ENCODE data around the gene AMPD3. TPM values are rescaled to one million over a fixed set of nuclear protein-coding genes. Genes with fewer than 3 reads are reported as not detected.

AMPD3 gene
- total RNA-seq, 2 donors from 2014 or later: 30.6 to 179 TPM

- H3K36me3 Mint-ChIP-seq (ENCODE audit: low read depth): no peaks in the 10 kb centered on the region
- H3K4me3 Mint-ChIP-seq: no peak overlapping the region
- H3K27ac Mint-ChIP-seq: peak overlapping the region; percentile 43
- H3K4me1 Mint-ChIP-seq: peaks cover 19% of the 10 kb centered on the region
- no peaks in the 10 kb centered on the region for H3K9me3 Mint-ChIP-seq
- no peak for ATAC-seq (replicated peaks)
- no peaks in the 10 kb centered on the region for H3K27me3 Mint-ChIP-seq
Observed at GRCh38 chr11:10484461-10485180, 29.6 kb downstream of the AMPD3 start.

- ATAC-seq (replicated peaks): no peak
- Mint-ChIP-seq H3K4me3 (no peak overlapping the region), H3K27ac (no peak overlapping the region), H3K36me3 (ENCODE audit: low read depth) (no peaks in the 10 kb centered on the region), H3K4me1 (peaks cover 25% of the 10 kb centered on the region), H3K27me3 (no peaks in the 10 kb centered on the region), H3K9me3 (no peaks in the 10 kb centered on the region)
Observed at GRCh38 chr11:10485646-10486045, 30.6 kb downstream of the AMPD3 start.

GRCh38 chr11:10486161-10486840, 31.2 kb downstream of the AMPD3 start:
- H3K27me3 Mint-ChIP-seq: no peaks in the 10 kb centered on the region
- no peak for ATAC-seq (replicated peaks)

GRCh38 chr11:10487002-10487647, 32.1 kb downstream of the AMPD3 start:
- Mint-ChIP-seq H3K36me3 (ENCODE audit: low read depth) (no peaks in the 10 kb centered on the region), H3K27me3 (no peaks in the 10 kb centered on the region), H3K27ac (peak overlapping the region; percentile 81), H3K9me3 (no peaks in the 10 kb centered on the region), H3K4me3 (no peak overlapping the region), H3K4me1 (peaks cover 29% of the 10 kb centered on the region)
- no peak for ATAC-seq (replicated peaks)

More at GRCh38 chr11:10486161-10486840, 31.2 kb downstream of the AMPD3 start:
- Mint-ChIP-seq H3K27ac (peak overlapping the region; percentile 81), H3K36me3 (ENCODE audit: low read depth) (no peaks in the 10 kb centered on the region), H3K9me3 (no peaks in the 10 kb centered on the region), H3K4me1 (peaks cover 25% of the 10 kb centered on the region), H3K4me3 (no peak overlapping the region)

- peak overlapping the region; percentile 81 for H3K27ac Mint-ChIP-seq
- H3K27me3 Mint-ChIP-seq: no peaks in the 10 kb centered on the region
- H3K9me3 Mint-ChIP-seq: no peaks in the 10 kb centered on the region
- H3K4me3 Mint-ChIP-seq: peak overlapping the region; percentile 29
- peaks cover 34% of the 10 kb centered on the region for H3K4me1 Mint-ChIP-seq
- H3K36me3 Mint-ChIP-seq (ENCODE audit: low read depth): no peaks in the 10 kb centered on the region
- peak; percentile 52 for ATAC-seq (replicated peaks)
Observed at GRCh38 chr11:10488121-10488933, 33.3 kb downstream of the AMPD3 start.

GRCh38 chr11:10488934-10489691, 34.0 kb downstream of the AMPD3 start:
- ATAC-seq (replicated peaks): peak; percentile 20

GRCh38 chr11:10490032-10490397, 35.0 kb downstream of the AMPD3 start:
- Mint-ChIP-seq H3K36me3 (ENCODE audit: low read depth) (no peaks in the 10 kb centered on the region), H3K27ac (peak overlapping the region; percentile 81), H3K4me3 (no peak overlapping the region), H3K4me1 (peaks cover 29% of the 10 kb centered on the region), H3K9me3 (no peaks in the 10 kb centered on the region), H3K27me3 (no peaks in the 10 kb centered on the region)
- peak; percentile 76 for ATAC-seq (replicated peaks)

More at GRCh38 chr11:10488934-10489691, 34.0 kb downstream of the AMPD3 start:
- Mint-ChIP-seq H3K27me3 (no peaks in the 10 kb centered on the region), H3K4me3 (peak overlapping the region; percentile 29), H3K36me3 (ENCODE audit: low read depth) (no peaks in the 10 kb centered on the region), H3K4me1 (peaks cover 34% of the 10 kb centered on the region), H3K9me3 (no peaks in the 10 kb centered on the region), H3K27ac (peak overlapping the region; percentile 81)

- H3K9me3 Mint-ChIP-seq: no peaks in the 10 kb centered on the region
- H3K4me3 Mint-ChIP-seq: no peak overlapping the region
- H3K4me1 Mint-ChIP-seq: peaks cover 29% of the 10 kb centered on the region
- H3K27ac Mint-ChIP-seq: peak overlapping the region; percentile 81
- ATAC-seq (replicated peaks): no peak
- no peaks in the 10 kb centered on the region for H3K27me3 Mint-ChIP-seq
- no peaks in the 10 kb centered on the region for H3K36me3 Mint-ChIP-seq (ENCODE audit: low read depth)
Observed at GRCh38 chr11:10490398-10491241, 35.6 kb downstream of the AMPD3 start.

- H3K4me3 Mint-ChIP-seq: no peak overlapping the region
- peaks cover 29% of the 10 kb centered on the region for H3K4me1 Mint-ChIP-seq
- H3K27ac Mint-ChIP-seq: peak overlapping the region; percentile 44
- no peaks in the 10 kb centered on the region for H3K27me3 Mint-ChIP-seq
- H3K36me3 Mint-ChIP-seq (ENCODE audit: low read depth): no peaks in the 10 kb centered on the region
- ATAC-seq (replicated peaks): no peak
- H3K9me3 Mint-ChIP-seq: no peaks in the 10 kb centered on the region
Observed at GRCh38 chr11:10492084-10492483, 37.0 kb downstream of the AMPD3 start.

- H3K4me3 Mint-ChIP-seq: no peak overlapping the region
- H3K4me1 Mint-ChIP-seq: peaks cover 23% of the 10 kb centered on the region
- no peak for ATAC-seq (replicated peaks)
- H3K27me3 Mint-ChIP-seq: no peaks in the 10 kb centered on the region
- H3K9me3 Mint-ChIP-seq: no peaks in the 10 kb centered on the region
- no peak overlapping the region for H3K27ac Mint-ChIP-seq
- H3K36me3 Mint-ChIP-seq (ENCODE audit: low read depth): no peaks in the 10 kb centered on the region
Observed at GRCh38 chr11:10493041-10493663, 38.1 kb downstream of the AMPD3 start.

GRCh38 chr11:10494636-10495463, 39.8 kb downstream of the AMPD3 start:
- no peaks in the 10 kb centered on the region for H3K9me3 Mint-ChIP-seq
- H3K36me3 Mint-ChIP-seq (ENCODE audit: low read depth): no peaks in the 10 kb centered on the region
- H3K27ac Mint-ChIP-seq: no peak overlapping the region
- peaks cover 14% of the 10 kb centered on the region for H3K4me1 Mint-ChIP-seq
- no peak overlapping the region for H3K4me3 Mint-ChIP-seq
- H3K27me3 Mint-ChIP-seq: no peaks in the 10 kb centered on the region
- no peak for ATAC-seq (replicated peaks)

GRCh38 chr11:10495464-10495786, 40.4 kb downstream of the AMPD3 start:
- Mint-ChIP-seq H3K27me3 (no peaks in the 10 kb centered on the region), H3K27ac (no peak overlapping the region), H3K9me3 (no peaks in the 10 kb centered on the region), H3K4me3 (no peak overlapping the region), H3K36me3 (ENCODE audit: low read depth) (no peaks in the 10 kb centered on the region), H3K4me1 (peaks cover 8% of the 10 kb centered on the region)
- ATAC-seq (replicated peaks): no peak
